Measurements from ENCODE around the gene MAPK8.

The MAPK8 gene

DNA sequence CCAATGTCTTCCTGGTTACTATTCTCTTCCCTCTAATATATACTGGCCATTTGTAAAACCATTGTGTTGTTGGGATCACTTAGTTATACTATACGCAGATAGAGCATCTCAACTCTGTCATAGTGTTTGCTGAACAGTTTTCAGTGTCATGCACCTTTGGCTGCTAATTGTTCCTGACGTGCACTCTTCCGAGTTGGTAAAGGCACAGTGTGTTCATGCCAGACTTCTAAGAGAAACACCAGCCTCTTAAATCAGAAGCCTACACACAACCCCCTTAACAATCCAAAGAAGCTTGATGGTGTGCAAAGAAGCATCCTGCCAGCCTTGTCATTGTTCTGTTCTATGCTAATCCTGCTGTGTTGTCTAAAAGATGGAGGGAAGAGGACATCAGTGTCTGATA, 131.1 kb downstream of the MAPK8 start:
- TF ChIP-seq, protein P1, sequence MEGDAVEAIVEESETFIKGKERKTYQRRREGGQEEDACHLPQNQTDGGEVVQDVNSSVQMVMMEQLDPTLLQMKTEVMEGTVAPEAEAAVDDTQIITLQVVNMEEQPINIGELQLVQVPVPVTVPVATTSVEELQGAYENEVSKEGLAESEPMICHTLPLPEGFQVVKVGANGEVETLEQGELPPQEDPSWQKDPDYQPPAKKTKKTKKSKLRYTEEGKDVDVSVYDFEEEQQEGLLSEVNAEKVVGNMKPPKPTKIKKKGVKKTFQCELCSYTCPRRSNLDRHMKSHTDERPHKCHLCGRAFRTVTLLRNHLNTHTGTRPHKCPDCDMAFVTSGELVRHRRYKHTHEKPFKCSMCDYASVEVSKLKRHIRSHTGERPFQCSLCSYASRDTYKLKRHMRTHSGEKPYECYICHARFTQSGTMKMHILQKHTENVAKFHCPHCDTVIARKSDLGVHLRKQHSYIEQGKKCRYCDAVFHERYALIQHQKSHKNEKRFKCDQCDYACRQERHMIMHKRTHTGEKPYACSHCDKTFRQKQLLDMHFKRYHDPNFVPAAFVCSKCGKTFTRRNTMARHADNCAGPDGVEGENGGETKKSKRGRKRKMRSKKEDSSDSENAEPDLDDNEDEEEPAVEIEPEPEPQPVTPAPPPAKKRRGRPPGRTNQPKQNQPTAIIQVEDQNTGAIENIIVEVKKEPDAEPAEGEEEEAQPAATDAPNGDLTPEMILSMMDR (IDR thresholded peaks at IDR 0.05; ENCODE audit: borderline replicate concordance, control extremely low read depth, extremely low read depth, insufficient read depth, missing control alignments), result no peak
- DNase-seq (ENCODE audit: low spot score), result no peak
- in situ Hi-C loops (cut with MboI; ENCODE audit: low sequenced_read_pairs, unreplicated experiment), result no loop called here

DNA sequence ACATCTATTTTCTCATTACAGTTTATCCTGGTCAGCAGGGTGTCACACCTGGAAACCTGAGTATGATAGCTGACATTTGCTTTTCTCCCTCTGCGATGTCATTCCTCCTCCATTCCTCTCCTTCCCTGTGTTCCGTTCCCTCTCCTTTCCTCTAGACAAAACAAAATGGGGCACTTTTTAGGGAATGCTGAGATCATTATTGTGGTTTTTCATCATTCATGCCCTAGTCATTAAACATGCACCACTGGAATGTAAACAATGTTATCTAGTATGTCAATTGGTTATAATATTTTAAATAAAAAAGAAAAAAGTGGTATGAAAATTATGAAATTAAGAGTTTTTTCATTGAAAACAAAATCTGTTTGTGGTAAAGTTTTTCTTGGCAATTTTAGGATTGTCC, 132.6 kb downstream of the MAPK8 start:
- in situ Hi-C loops (cut with MboI; ENCODE audit: low sequenced_read_pairs, unreplicated experiment), result no loop called here
- no peak for DNase-seq (ENCODE audit: low spot score)
- TF ChIP-seq, protein P1 (IDR thresholded peaks at IDR 0.05; ENCODE audit: borderline replicate concordance, control extremely low read depth, extremely low read depth, insufficient read depth, missing control alignments), result no peak

GRCh38 chr10:48439581-48440041, 133.1 kb downstream of the MAPK8 start:
- no peak for DNase-seq (ENCODE audit: low spot score)
- in situ Hi-C loops (cut with MboI; ENCODE audit: low sequenced_read_pairs, unreplicated experiment), result no loop called here

GRCh38 chr10:48440771-48441170, 134.3 kb downstream of the MAPK8 start:
- in situ Hi-C loops (cut with MboI; ENCODE audit: low sequenced_read_pairs, unreplicated experiment), result no loop called here
- TF ChIP-seq, protein P1 (IDR thresholded peaks at IDR 0.05; ENCODE audit: borderline replicate concordance, control extremely low read depth, extremely low read depth, insufficient read depth, missing control alignments), result no peak
- DNase-seq (ENCODE audit: low spot score), result no peak

More at GRCh38 chr10:48439581-48440041, 133.1 kb downstream of the MAPK8 start:
- TF ChIP-seq, protein P1 (IDR thresholded peaks at IDR 0.05; ENCODE audit: borderline replicate concordance, control extremely low read depth, extremely low read depth, insufficient read depth, missing control alignments), result no peak

DNA sequence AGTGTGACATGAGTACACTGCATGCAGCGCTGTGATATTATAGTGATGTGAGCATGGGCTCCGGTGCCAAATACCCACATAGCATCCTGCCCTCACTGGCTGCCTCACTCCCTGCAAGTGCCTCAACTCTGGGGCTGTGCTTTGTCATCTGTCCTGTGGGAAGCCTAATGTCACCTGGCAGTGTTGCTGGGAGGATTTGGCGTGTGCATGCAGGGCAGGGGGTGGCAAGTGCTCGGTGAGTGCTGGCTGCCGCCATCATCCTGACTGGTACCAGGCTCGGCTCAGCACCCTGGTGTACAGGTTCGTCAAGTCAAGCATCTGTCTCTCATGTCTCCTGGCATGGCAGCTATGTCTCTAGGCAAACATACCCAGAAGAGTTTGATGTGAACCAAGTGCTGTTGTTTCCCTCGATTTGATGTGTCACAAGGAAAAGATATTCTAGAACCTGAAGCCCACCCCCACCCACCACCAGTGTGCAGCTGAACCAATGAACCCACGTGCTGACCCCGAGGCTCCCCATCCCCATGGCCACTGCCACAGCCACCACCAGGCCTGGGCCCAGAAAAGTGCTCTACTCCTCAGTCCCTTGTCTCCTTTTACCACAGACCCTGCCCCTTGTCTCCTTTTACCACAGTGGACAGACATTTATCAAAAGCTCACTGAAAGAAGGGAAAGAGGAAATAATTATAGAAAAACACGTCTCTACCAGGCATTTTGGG, 135.8 kb downstream of the MAPK8 start:
- in situ Hi-C loops (cut with MboI; ENCODE audit: low sequenced_read_pairs, unreplicated experiment), result no loop called here
- DNase-seq (ENCODE audit: low spot score), result peak; percentile 12
- TF ChIP-seq, protein P1 (IDR thresholded peaks at IDR 0.05; ENCODE audit: borderline replicate concordance, control extremely low read depth, extremely low read depth, insufficient read depth, missing control alignments), result no peak

- no peak for DNase-seq (ENCODE audit: low spot score)
- in situ Hi-C loops (cut with MboI; ENCODE audit: low sequenced_read_pairs, unreplicated experiment), result no loop called here
- TF ChIP-seq, protein P1 (IDR thresholded peaks at IDR 0.05; ENCODE audit: borderline replicate concordance, control extremely low read depth, extremely low read depth, insufficient read depth, missing control alignments), result no peak
Observed at GRCh38 chr10:48442809-48443177, 136.3 kb downstream of the MAPK8 start.
